Astrocyte of the cerebellum (primary cell): ENCODE measurements around the gene NDE1.

Experiments used
- DNase-seq: peaks from one replicate; pipeline ENCODE4 v3.0.0-alpha.2; 2011; ENCODE audit warnings: low read depth
- H3K4me3 ChIP-seq: 2 replicates; pipeline ENCODE4 v1.5.1; 2011; ENCODE audit warnings: mild to moderate bottlenecking, low read depth, low read length, moderate library complexity
- CTCF ChIP-seq: IDR thresholded peaks from 2 replicates; pipeline ENCODE4 v1.5.1; 2012; ENCODE audit warnings: low read length, low read depth, moderate library complexity, mild to moderate bottlenecking; ENCODE audit errors: missing control alignments
- in situ Hi-C: cut with HindIII; loops from 2 replicates; pipeline ENCODE4 v1.10.0; 2017; ENCODE audit warnings: low sequenced_read_pairs

NDE1 gene

GRCh38 chr16:15757630-15758251 is 107.7 kb downstream of the NDE1 start:
- no peak overlapping the region for H3K4me3 ChIP-seq
- no peak for DNase-seq
- in situ Hi-C loops = no loop called here
- no peak for TF ChIP-seq CTCF

DNA sequence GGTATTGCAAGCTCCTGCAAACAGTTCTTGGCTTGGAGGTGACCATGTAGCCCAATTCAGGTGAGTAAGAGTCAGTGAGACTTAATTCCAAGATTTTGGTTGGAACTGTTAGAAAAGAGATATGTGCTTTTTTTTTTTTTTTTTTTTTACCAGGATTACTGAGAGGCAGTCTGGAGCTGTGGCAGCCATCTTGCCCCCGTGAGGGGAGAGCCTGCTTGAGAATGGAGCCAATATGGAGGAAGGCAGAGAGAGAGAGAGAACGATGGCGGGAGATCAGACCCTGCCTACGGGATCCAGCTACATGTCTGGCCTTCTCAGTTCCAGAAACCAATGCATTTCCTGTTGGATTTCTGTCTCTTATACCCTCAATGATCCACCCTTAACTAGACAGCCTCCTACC is 109.0 kb downstream of the NDE1 start:
- no peak for DNase-seq
- no peak for TF ChIP-seq CTCF
- in situ Hi-C loops = no loop called here
- no peak overlapping the region for H3K4me3 ChIP-seq

DNA sequence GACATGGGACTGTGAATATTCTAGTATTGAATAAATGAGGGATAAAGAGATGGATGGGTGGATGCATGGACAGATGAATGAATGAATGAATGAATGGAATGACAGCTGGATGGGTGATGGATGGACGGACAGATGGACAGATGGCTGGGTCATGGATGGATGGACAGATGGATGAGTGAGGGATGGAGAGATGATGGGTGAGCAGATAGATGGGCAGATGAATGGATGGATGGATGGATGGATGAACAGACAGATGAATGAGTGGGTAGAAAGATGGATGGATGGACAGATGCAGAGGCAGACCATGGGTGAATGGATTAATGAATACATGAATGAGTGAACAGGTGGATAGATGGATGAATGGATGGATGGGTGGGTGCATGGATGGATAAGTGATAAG is 110.1 kb downstream of the NDE1 start:
- no peak for TF ChIP-seq CTCF
- in situ Hi-C loops = no loop called here
- no peak for DNase-seq
- no peak overlapping the region for H3K4me3 ChIP-seq

DNA sequence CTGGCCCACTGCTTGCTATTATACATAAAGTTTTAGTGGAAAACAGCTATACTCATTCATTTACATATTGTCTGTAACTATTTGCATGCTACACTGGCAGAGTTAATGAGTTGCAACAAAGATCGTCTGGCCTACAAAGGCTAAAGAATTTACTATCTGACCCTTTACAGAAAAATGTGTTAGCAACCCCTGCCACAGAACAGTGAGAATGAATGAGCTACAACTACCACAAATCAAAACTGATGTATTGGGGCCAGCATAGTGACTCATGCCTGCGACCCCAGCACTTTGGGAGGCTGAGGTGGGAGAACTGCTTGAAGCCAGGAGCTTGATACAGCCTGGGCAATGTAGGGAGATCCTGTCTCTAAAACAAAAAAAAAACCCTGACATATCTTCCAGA is 114.1 kb downstream of the NDE1 start:
- DNase-seq = no peak
- in situ Hi-C loops = no loop called here
- no peak for TF ChIP-seq CTCF
- H3K4me3 ChIP-seq = no peak overlapping the region

DNA sequence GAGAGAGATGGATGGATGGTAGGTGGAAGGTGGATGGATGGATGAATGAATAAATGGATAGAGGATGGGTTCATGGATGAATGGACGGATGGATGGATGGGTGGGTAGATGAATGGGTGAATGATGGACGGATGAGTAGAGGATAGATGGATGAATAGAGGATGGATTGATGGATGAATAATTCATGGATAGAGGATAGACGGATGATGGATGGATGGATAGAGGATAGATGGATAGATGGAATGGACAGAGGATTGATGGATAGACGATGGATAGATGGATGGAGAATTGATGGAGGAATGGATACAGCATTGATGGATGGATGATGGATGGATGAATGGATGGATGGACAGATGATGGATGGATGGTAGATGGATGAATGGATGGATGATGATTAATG is 115.1 kb downstream of the NDE1 start:
- H3K4me3 ChIP-seq = no peak overlapping the region
- no peak for DNase-seq
- TF ChIP-seq CTCF = no peak
- in situ Hi-C loops = no loop called here

DNA sequence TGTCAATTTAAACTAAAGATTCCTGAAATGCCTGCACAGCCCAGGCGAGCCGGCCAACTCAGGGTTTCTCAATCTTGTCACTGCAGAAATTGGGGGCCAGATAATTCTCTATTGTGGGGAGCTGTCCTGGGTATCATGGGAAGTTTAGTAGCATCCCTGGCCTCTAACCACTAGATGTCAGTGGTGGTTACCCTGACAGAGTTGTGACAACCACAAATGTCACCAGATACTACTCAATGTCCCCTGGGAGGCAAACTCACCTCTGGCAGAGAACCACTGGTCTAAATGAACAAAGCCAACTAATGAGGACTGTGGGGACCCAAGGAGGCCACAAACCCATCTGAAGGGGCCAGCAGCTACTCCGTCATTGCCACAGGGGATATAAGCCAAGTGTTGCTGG is 115.8 kb downstream of the NDE1 start:
- peak; percentile 71 for TF ChIP-seq CTCF
- in situ Hi-C loops = no loop called here
- DNase-seq = no peak
- H3K4me3 ChIP-seq = no peak overlapping the region
